Neural cell (in vitro differentiated cells): Measurements from ENCODE around the gene ANKRD44. TPM values are rescaled to one million over a fixed set of nuclear protein-coding genes. Genes with fewer than 3 reads are reported as not detected.

Experiments
- H2AFZ ChIP-seq: fragments of 200-600, 300-800 bp; sonication (generic), shearing (Covaris generic); 2 replicates; pipeline ENCODE4 v1.6.0; 2014; ENCODE audit warnings: low read depth, mild to moderate bottlenecking, antibody characterized with exemption, low read length, moderate library complexity
- H3F3A ChIP-seq: fragments of 200-600 bp; shearing (Covaris generic); 2 replicates; pipeline ENCODE4 v1.6.1; 2016; ENCODE audit warnings: mild to moderate bottlenecking, moderate library complexity, mixed read lengths, antibody characterized with exemption, low read length; ENCODE audit not compliant: insufficient read depth, poor library complexity, severe bottlenecking
- H3K27ac ChIP-seq: fragments of 200-600, 300-800 bp; sonication (generic), shearing (Covaris generic); 2 replicates; pipeline ENCODE4 v1.5.1; 2014; ENCODE audit warnings: mild to moderate bottlenecking, low read length, moderate library complexity
- H3K27me3 ChIP-seq: fragments of 300-800, 200-600 bp; sonication (generic), shearing (Covaris generic); 2 replicates; pipeline ENCODE4 v1.6.0; 2014; ENCODE audit warnings: mild to moderate bottlenecking, low read depth, low read length, moderate library complexity; ENCODE audit not compliant: insufficient read depth
- H3K36me3 ChIP-seq: fragments of 300-800, 200-600 bp; sonication (generic), shearing (Covaris generic); 2 replicates; pipeline ENCODE4 v1.5.1; 2014; ENCODE audit warnings: mild to moderate bottlenecking, antibody characterized with exemption, low read length, moderate library complexity; ENCODE audit not compliant: insufficient read depth
- H3K4me2 ChIP-seq: fragments of 300-800, 200-600 bp; sonication (generic), shearing (Covaris generic); 2 replicates; pipeline ENCODE4 v1.6.0; 2014; ENCODE audit warnings: mild to moderate bottlenecking, low read length
- H3K4me3 ChIP-seq: fragments of 300-800, 200-600 bp; sonication (generic), shearing (Covaris generic); 2 replicates; pipeline ENCODE4 v1.5.1; 2014; ENCODE audit warnings: mild to moderate bottlenecking, low read length, moderate library complexity
- H3K79me2 ChIP-seq: fragments of 200-600 bp; shearing (Covaris generic); replicated peaks from 2 replicates; pipeline ENCODE4 v1.6.0; 2014; ENCODE audit warnings: mild to moderate bottlenecking, low read length, moderate library complexity; ENCODE audit not compliant: insufficient read depth
- H3K9ac ChIP-seq: fragments of 300-800, 200-600 bp; sonication (generic), shearing (Covaris generic); 2 replicates; pipeline ENCODE4 v1.6.1; 2016; ENCODE audit warnings: mild to moderate bottlenecking, low read length, mixed read lengths
- H3K9me2 ChIP-seq: fragments of 200-600 bp; shearing (Covaris generic); 2 replicates; pipeline ENCODE4 v1.6.1; 2016; ENCODE audit warnings: mild to moderate bottlenecking, low read length, mixed read lengths; ENCODE audit not compliant: insufficient read depth
- H3K9me3 ChIP-seq: fragments of 200-600, 300-800 bp; sonication (generic), shearing (Covaris generic); 2 replicates; pipeline ENCODE4 v1.6.1; 2016; ENCODE audit warnings: mild to moderate bottlenecking, mixed run types, low read length, moderate library complexity, mixed read lengths
- H4K20me1 ChIP-seq: fragments of 200-600 bp; shearing (Covaris generic); 2 replicates; pipeline ENCODE4 v1.6.1; 2016; ENCODE audit warnings: mild to moderate bottlenecking, mixed run types; ENCODE audit not compliant: insufficient read depth
- CTCF ChIP-seq: fragments of 450-650 bp; IDR thresholded peaks from 2 replicates; pipeline ENCODE4 v1.5.1; 2014; ENCODE audit warnings: antibody characterized with exemption, mild to moderate bottlenecking, moderate library complexity; ENCODE audit not compliant: poor library complexity, severe bottlenecking
- EP300 ChIP-seq: fragments of 450-650 bp; conservative IDR thresholded peaks from 2 replicates; pipeline ENCODE4 v1.6.1; 2014; ENCODE audit warnings: antibody characterized with exemption, mild to moderate bottlenecking, moderate library complexity; ENCODE audit not compliant: poor library complexity, severe bottlenecking
- EZH2 ChIP-seq: fragments of 200-600, 300-800 bp; shearing (Covaris generic), sonication (generic); IDR thresholded peaks from 2 replicates; pipeline ENCODE4 v1.6.1; 2014; ENCODE audit warnings: antibody characterized with exemption, low read length, borderline replicate concordance, mild to moderate bottlenecking; ENCODE audit not compliant: insufficient read depth, poor library complexity, severe bottlenecking
- MXI1 ChIP-seq: fragments of 450-650 bp; conservative IDR thresholded peaks from 2 replicates; pipeline ENCODE4 v1.6.1; 2014; ENCODE audit warnings: antibody characterized with exemption, mild to moderate bottlenecking; ENCODE audit not compliant: poor library complexity, severe bottlenecking
- POLR2AphosphoS5 ChIP-seq: IDR thresholded peaks from 2 replicates; pipeline ENCODE4 v1.6.1; 2012
- RAD21 ChIP-seq: fragments of 450-650 bp; conservative IDR thresholded peaks from 2 replicates; pipeline ENCODE4 v1.6.1; 2014; ENCODE audit warnings: antibody characterized with exemption, mild to moderate bottlenecking, moderate library complexity
- SMC3 ChIP-seq: fragments of 450-650 bp; conservative IDR thresholded peaks from 2 replicates; pipeline ENCODE4 v1.6.1; 2014; ENCODE audit warnings: antibody characterized with exemption, mild to moderate bottlenecking, moderate library complexity; ENCODE audit not compliant: poor library complexity
- TAF1 ChIP-seq: IDR thresholded peaks from 2 replicates; pipeline ENCODE4 v1.6.1; 2012; ENCODE audit warnings: low read depth
- polyA plus RNA-seq: library from polyadenylated mRNA; depleted of rRNA; stranded (reverse); fragments of >200 nt; gene quantifications from 2 replicates; pipeline ENCODE4 v1.2.3, GENCODE V29; 2014
- TF ChIP-seq, protein P1 (sequence below): IDR thresholded peaks from 2 replicates; pipeline ENCODE4 v1.6.1; 2012; ENCODE audit warnings: borderline replicate concordance

ANKRD44 gene
- polyA plus RNA-seq, 1 donor from 2014 or later = 94.3 TPM

DNA sequence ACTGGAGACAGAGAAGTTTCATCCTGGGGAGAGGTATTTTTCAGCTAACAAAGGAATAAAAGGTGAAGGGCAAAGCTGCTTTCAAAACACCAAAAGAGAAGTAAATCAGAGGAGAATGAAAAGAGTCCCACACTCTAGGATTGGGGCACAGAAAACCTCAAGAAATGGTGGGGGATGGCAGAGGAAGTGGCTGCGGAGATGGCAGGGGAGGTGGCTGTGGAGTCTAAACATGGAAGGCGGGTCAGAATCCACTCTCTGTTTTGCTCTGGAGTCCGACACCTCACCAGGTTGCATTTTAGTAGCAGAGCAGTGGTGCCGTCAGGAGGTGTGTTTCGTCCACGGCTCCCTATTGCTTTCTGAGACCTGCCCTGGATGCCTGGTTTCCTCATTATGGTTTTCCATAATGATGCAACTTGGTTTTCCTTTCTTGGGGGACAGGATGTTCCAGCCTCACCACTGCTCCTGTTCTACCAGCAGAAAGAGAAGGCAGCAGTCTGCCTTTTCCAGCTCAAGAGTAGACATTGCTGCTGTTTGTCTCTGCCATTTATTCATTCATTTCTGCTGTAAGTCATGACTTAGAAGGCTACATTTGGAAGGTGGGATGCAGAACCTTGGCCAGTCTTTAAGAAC, 188.7 kb downstream of the ANKRD44 start:
- no peak overlapping the region for H3K4me3 ChIP-seq

GRCh38 chr2:197121255-197121654, 189.3 kb downstream of the ANKRD44 start:
- no peak overlapping the region for H3K4me3 ChIP-seq
- H3F3A ChIP-seq = no peaks in the 10 kb centered on the region
- H3K4me2 ChIP-seq = no peak overlapping the region
- no peak overlapping the region for H2AFZ ChIP-seq
- H3K36me3 ChIP-seq = no peaks in the 10 kb centered on the region
- no peaks in the 10 kb centered on the region for H4K20me1 ChIP-seq
- H3K79me2 ChIP-seq = no peaks in the 10 kb centered on the region
- H3K27ac ChIP-seq = no peak overlapping the region
- no peak overlapping the region for H3K9ac ChIP-seq
- TF ChIP-seq SMC3 (no peak), POLR2AphosphoS5 (no peak), MXI1 (no peak), EZH2 (no peak), CTCF (no peak), EP300 (no peak), RAD21 (no peak), TAF1 (no peak)
- TF ChIP-seq, protein P1, sequence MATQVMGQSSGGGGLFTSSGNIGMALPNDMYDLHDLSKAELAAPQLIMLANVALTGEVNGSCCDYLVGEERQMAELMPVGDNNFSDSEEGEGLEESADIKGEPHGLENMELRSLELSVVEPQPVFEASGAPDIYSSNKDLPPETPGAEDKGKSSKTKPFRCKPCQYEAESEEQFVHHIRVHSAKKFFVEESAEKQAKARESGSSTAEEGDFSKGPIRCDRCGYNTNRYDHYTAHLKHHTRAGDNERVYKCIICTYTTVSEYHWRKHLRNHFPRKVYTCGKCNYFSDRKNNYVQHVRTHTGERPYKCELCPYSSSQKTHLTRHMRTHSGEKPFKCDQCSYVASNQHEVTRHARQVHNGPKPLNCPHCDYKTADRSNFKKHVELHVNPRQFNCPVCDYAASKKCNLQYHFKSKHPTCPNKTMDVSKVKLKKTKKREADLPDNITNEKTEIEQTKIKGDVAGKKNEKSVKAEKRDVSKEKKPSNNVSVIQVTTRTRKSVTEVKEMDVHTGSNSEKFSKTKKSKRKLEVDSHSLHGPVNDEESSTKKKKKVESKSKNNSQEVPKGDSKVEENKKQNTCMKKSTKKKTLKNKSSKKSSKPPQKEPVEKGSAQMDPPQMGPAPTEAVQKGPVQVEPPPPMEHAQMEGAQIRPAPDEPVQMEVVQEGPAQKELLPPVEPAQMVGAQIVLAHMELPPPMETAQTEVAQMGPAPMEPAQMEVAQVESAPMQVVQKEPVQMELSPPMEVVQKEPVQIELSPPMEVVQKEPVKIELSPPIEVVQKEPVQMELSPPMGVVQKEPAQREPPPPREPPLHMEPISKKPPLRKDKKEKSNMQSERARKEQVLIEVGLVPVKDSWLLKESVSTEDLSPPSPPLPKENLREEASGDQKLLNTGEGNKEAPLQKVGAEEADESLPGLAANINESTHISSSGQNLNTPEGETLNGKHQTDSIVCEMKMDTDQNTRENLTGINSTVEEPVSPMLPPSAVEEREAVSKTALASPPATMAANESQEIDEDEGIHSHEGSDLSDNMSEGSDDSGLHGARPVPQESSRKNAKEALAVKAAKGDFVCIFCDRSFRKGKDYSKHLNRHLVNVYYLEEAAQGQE = no peak
- H3K9me3 ChIP-seq = no peaks in the 10 kb centered on the region
- H3K27me3 ChIP-seq = no peaks in the 10 kb centered on the region
- H3K9me2 ChIP-seq = no peaks in the 10 kb centered on the region

More for the DNA sequence above, 188.7 kb downstream of the ANKRD44 start:
- Histone ChIP-seq H4K20me1 (no peaks in the 10 kb centered on the region), H3K27me3 (no peaks in the 10 kb centered on the region), H3K9me2 (no peaks in the 10 kb centered on the region), H3F3A (no peaks in the 10 kb centered on the region), H2AFZ (no peak overlapping the region), H3K36me3 (no peaks in the 10 kb centered on the region), H3K9ac (no peak overlapping the region), H3K79me2 (no peaks in the 10 kb centered on the region), H3K9me3 (no peaks in the 10 kb centered on the region), H3K27ac (no peak overlapping the region), H3K4me2 (no peak overlapping the region)
- no peak for TF ChIP-seq EP300
